DMS 273 (cell line): ENCODE measurements around the gene GSTA4.
A peak's percentile ranks its signal among the peaks of the same experiment; 100 is the strongest.
"Not testable (repeated sequence)": the region's sequence is repeated elsewhere in the genome, so short reads cannot be mapped to it uniquely, and the experiment has no call there.

Source experiments
- DNase-seq: peaks from one replicate; lab custom pipeline; 2025; ENCODE audit not compliant: unreplicated experiment; lab: John Stamatoyannopoulos, UW

Gene GSTA4

GRCh38 chr6:53014744-53015143 is 19.7 kb upstream of the GSTA4 start:
- no peak for DNase-seq

- DNase-seq, result no peak
Measured at GRCh38 chr6:53014063-53014462, 19.0 kb upstream of the GSTA4 start.

GRCh38 chr6:53011979-53012378 is 16.9 kb upstream of the GSTA4 start:
- no peak for DNase-seq

DNA sequence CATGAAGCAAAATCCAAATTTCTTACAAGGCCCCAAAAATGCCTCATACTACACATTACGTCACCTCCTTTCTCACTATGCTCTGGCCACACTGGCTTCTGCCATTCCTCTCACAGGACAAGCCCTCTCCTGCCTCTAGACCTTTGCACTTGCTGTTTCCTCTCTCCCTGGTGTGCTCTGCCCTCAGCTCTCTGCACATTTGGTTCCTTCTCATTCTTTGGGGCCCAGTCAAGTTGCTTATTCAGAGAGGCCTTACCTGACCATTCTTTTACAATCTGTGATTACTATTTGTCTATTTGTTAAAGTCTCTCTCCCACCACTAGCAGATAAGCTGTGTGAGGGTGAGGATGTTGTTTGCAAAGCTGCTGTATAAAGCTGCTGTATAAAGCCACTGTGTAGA is 15.4 kb upstream of the GSTA4 start:
- DNase-seq, result no peak

GRCh38 chr6:53009511-53009910 is 14.4 kb upstream of the GSTA4 start:
- DNase-seq, result no peak

GRCh38 chr6:53009056-53009455 is 14.0 kb upstream of the GSTA4 start:
- DNase-seq, result no peak

GRCh38 chr6:53008192-53008687 is 13.2 kb upstream of the GSTA4 start:
- not testable (repeated sequence) for DNase-seq

DNA sequence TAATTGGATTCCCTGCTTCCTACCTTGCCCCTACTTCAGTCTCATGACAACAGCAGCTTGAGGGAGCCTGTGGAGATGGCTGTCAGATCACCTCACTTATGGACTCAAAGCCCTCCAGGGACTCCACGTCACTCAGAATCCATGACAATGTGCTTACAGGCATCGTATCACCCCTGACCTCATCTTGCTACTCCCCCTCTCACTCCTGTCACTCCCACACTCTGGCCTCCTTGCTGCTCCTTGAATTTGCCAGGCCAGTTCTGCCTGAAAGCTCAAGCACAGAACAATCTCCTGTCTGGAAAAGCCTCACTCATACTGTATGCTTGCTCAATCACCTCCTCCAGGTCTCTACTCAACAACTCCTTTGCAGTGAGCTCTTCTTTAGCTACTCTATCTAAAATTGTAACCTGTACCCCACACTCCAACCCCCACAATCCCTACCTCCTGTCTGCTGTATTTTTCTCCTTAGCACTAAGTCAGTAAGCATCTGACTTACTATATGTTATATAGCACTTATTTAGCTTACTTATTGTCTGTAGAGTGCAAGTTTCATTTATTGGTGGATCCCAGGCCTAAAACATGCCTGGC is 10.7 kb upstream of the GSTA4 start:
- DNase-seq, result no peak

- DNase-seq, result no peak
Measured at GRCh38 chr6:52999456-52999855, 4.4 kb upstream of the GSTA4 start.

GRCh38 chr6:52998603-52999002 is 3.5 kb upstream of the GSTA4 start:
- no peak for DNase-seq

DNA sequence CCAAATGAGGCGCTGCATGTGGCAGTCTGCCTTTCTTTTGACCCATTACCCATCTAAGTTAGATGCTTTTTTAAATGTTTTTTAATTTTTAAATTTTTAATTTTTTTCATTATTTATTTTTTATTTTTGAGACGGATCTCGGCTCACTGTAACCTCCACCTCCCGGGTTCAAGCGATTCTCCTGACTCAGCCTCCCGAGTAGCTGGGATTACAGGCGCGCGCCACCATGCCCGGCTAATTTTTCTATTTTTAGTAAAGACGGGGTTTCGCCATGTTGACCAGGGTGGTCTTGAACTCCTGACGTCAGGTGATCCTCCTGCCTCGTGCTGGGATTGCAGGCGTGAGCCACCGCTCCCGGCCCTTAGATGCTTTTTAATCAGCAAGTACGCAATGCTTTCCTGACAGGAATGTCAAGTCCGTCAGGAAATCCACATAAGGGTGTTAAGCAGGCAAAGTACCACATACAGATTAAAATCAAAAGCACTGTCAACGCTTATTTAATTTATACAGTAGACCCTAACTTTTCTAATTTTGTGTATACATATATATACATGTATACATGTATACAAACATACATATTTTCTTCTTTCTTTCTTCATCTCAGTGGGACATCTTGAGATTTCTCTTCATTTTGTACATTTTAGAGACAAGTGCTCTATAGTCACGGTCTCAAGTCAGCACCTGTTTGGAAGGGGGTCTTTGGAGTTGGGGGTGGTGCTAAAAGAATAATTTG is 995 bp upstream of the GSTA4 start:
- peak; percentile 83 for DNase-seq

GRCh38 chr6:52994839-52995088 is 320 bp downstream of the GSTA4 start:
- DNase-seq, result peak; percentile 78

GRCh38 chr6:52994031-52994838 is 849 bp downstream of the GSTA4 start:
- peak; percentile 67 for DNase-seq

GRCh38 chr6:52992980-52993920 is 1.8 kb downstream of the GSTA4 start:
- DNase-seq, result no peak

DNA sequence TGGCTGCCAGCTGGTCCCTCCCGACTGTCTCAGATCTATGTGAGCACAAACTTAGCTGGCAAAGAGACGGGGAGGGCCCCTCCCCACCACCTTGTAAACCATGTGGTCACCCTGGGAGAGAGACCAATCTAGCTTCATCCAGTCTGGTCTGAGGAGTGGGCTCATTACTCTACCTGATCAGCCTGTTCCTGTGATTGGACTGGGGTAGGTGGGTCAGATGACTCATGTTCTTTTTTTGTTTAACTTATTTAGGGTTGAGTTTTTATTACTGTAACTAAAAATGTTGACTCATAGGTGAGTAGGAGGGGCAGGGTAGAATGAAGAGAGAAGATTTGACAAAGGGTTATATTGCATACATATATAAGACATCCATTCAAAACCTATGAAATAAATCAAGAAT is 4.7 kb downstream of the GSTA4 start:
- DNase-seq, result no peak

GRCh38 chr6:52985228-52985627 is 9.9 kb downstream of the GSTA4 start:
- DNase-seq, result no peak

DNA sequence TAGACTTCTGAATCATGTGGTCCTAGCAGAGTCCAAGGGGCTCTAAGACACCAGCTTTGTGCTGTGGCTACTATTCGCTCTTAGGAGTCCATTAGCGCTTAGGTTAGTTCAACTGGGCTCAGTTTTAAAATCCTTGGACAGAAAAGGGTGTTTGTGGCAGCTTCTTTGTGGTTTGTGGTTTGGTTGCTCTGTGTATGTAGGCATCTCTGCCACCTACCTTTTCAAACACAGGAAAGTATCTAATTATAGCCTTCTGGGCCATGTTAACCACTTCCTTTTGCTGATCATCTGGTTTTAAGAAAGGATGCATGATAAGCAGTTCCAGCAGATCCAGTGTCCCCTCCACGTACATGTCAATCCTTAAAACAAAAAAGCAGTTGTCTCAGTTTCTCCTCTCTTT is 10.8 kb downstream of the GSTA4 start:
- DNase-seq, result no peak

DNA sequence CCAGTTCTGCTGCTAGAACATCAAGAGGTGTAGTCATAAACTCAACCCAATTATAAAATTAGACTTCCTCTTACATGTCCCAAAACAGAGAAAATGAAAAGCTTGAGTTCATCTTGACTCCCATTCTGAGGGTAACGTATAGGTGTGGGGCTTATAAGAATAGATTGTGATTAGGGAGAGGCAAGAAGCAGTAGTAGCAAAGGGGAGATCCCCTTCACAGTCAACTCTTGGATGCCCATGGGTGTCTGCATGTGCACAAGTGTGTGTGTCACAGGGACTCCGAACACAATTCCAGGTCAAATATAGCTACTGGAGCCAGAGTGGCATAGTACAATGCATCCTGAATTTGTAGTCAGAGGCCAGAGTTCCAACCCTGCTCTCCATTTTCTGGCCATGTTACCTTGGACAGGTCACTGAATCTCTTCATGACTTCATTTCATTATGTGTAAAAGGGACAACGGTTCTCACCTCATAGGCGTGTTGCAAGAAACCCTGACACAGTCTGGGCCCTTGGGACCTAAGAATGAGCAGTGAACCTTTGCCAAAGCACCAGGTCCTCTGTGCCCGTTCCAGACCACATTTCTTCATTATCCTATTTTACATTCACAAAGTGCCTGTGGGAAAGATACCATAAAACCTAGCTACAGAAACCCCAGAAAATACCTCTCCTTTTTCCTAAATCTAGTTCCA is 11.8 kb downstream of the GSTA4 start:
- DNase-seq, result no peak

DNA sequence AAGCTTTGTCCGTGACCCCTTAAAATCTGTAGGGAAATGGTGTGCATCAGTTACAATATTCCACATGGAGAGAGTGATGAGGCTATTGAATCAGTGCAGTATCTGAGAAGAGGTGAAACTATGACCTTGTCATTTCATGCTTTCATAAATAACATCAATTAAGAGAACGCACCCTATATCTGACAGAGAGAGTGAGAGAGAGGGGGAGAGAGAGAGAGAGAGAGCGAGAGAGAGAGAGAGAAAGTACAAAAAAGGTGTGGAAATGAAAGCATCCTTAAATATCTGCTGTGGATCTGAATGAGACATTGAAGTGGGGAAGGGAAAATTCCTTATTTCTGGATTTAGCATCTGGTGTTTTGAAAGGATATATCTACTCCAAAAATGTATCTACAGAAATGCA is 12.4 kb downstream of the GSTA4 start:
- DNase-seq, result no peak

DNA sequence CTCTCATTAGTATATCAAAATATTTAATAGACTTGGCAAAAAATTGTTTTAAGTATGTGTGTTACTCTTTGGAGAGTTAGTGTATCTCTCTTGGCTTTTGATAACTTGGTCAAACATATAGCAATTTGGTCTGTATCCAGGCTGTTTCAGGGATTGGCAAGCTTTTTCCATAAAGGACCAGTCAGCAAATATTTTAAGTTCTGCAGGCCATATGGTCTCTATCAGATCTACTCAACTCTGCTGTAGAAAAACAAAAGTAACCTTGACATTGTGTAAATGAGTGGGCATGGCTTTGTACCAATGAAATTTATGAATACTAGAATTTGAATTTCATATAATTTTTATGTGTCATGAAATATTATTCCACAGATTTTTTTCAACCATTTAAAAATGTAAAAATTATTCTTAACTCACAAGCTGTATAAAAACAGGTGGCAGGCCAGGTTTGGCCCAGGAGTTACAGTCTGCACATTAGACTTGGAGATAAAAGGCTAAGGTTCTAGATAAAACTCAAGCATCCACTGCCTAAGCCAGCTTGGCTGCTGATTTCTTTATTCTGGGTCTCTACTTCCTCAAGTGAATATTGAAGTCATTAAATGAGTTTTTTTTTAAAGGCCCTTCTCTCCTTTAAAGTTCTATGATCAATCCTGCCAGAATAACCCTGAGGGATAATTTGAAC is 13.7 kb downstream of the GSTA4 start:
- DNase-seq, result peak; percentile 29
